Left ventricle myocardium inferior (tissue), 1 donor: ENCODE data around the gene DAB1. TPM values are rescaled to one million over a fixed set of nuclear protein-coding genes. Genes with fewer than 3 reads are reported as not detected.

Experiments used
- DNase-seq: peaks from one replicate; pipeline ENCODE4 v3.0.0-alpha.2; 2020
- H3K27ac ChIP-seq: fragments of 200-600 bp; replicated peaks from 2 replicates; pipeline ENCODE4 v1.8.0; 2021
- H3K27me3 ChIP-seq: fragments of 200-600 bp; 2 replicates; pipeline ENCODE4 v1.8.0; 2021; ENCODE audit warnings: low read depth
- H3K36me3 ChIP-seq: fragments of 200-600 bp; 2 replicates; pipeline ENCODE4 v1.8.0; 2021
- H3K4me1 ChIP-seq: fragments of 200-600 bp; 2 replicates; pipeline ENCODE4 v1.8.0; 2021
- H3K4me3 ChIP-seq: fragments of 200-600 bp; 2 replicates; pipeline ENCODE4 v1.8.0; 2021; ENCODE audit warnings: mild to moderate bottlenecking, moderate library complexity
- H3K9me3 ChIP-seq: fragments of 200-600 bp; replicated peaks from 2 replicates; pipeline ENCODE4 v1.8.0; 2021
- intact Hi-C: fragments of 100-400 bp; cut with micrococcal nuclease; formaldehyde crosslinking; loops from one replicate; pipeline ENCODE4 v1.11.0; 2022
- total RNA-seq: library from RNA; stranded (reverse); fragmentation: NEBNext Ultra II Directional; extraction: Animal tissue kit (Norgen Biotek cat#: 25700); gene quantifications from one replicate; pipeline ENCODE4 v1.2.1, GENCODE V29; 2021
- TF ChIP-seq, protein P1 (sequence below): fragments of 200-600 bp; IDR thresholded peaks from 2 replicates; pipeline ENCODE4 v1.8.0; 2021; ENCODE audit warnings: antibody characterized with exemption, mild to moderate bottlenecking, borderline replicate concordance
- donor health status: DM: no; HTN: yes; CAD: no; lungs with severe emphysema.

The DAB1 gene
- total RNA-seq, 1 donor from 2014 or later = 0.77 TPM

- no peaks in the 10 kb centered on the region for H3K27me3 ChIP-seq
- H3K4me3 ChIP-seq = no peak overlapping the region
- H3K9me3 ChIP-seq = no peaks in the 10 kb centered on the region
- TF ChIP-seq, protein P1, sequence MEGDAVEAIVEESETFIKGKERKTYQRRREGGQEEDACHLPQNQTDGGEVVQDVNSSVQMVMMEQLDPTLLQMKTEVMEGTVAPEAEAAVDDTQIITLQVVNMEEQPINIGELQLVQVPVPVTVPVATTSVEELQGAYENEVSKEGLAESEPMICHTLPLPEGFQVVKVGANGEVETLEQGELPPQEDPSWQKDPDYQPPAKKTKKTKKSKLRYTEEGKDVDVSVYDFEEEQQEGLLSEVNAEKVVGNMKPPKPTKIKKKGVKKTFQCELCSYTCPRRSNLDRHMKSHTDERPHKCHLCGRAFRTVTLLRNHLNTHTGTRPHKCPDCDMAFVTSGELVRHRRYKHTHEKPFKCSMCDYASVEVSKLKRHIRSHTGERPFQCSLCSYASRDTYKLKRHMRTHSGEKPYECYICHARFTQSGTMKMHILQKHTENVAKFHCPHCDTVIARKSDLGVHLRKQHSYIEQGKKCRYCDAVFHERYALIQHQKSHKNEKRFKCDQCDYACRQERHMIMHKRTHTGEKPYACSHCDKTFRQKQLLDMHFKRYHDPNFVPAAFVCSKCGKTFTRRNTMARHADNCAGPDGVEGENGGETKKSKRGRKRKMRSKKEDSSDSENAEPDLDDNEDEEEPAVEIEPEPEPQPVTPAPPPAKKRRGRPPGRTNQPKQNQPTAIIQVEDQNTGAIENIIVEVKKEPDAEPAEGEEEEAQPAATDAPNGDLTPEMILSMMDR = no peak
- no peak for DNase-seq
- H3K27ac ChIP-seq = peak overlapping the region; percentile 58
- peaks cover 31% of the 10 kb centered on the region for H3K4me1 ChIP-seq
- no peaks in the 10 kb centered on the region for H3K36me3 ChIP-seq
- intact Hi-C loops = no loop called here
Measured at GRCh38 chr1:57115030-57115614, 308.7 kb downstream of the DAB1 start.

GRCh38 chr1:57112148-57112547, 311.7 kb downstream of the DAB1 start:
- Histone ChIP-seq H3K27ac (no peak overlapping the region), H3K4me1 (peaks cover 44% of the 10 kb centered on the region), H3K36me3 (no peaks in the 10 kb centered on the region), H3K9me3 (no peaks in the 10 kb centered on the region), H3K4me3 (no peak overlapping the region), H3K27me3 (no peaks in the 10 kb centered on the region)
- DNase-seq = no peak
- TF ChIP-seq, protein P1 = no peak
- intact Hi-C loops = no loop called here

- Histone ChIP-seq H3K27ac (no peak overlapping the region), H3K4me1 (peaks cover 36% of the 10 kb centered on the region), H3K9me3 (no peaks in the 10 kb centered on the region), H3K36me3 (no peaks in the 10 kb centered on the region), H3K4me3 (no peak overlapping the region), H3K27me3 (no peaks in the 10 kb centered on the region)
- DNase-seq = no peak
- intact Hi-C loops = no loop called here
- TF ChIP-seq, protein P1 = no peak
Measured at GRCh38 chr1:57111175-57111574, 312.7 kb downstream of the DAB1 start.

DNA sequence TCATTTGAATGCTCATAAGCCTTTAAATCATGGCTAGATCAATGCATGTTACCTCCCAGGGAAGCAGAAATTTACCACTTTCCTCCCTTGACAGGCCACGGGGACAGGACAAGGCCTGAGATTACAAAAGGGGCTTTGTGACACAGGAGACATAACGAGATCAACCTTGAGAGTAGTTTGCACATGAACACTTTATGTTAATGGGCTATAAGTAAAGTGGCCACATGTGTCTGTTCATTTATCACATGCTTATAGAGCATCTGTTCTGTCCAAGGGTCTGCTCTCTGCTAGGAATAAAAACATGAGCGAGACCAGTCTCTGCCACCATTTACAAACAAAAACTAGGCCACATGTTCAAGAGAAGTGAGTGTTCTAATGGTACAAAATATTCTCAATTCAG, 314.0 kb downstream of the DAB1 start:
- intact Hi-C loops = no loop called here
- Histone ChIP-seq H3K36me3 (no peaks in the 10 kb centered on the region), H3K27me3 (no peaks in the 10 kb centered on the region), H3K27ac (no peak overlapping the region), H3K4me3 (no peak overlapping the region), H3K9me3 (no peaks in the 10 kb centered on the region), H3K4me1 (peaks cover 26% of the 10 kb centered on the region)
- TF ChIP-seq, protein P1 = no peak
- DNase-seq = no peak

- Histone ChIP-seq H3K4me1 (peaks cover 20% of the 10 kb centered on the region), H3K27me3 (no peaks in the 10 kb centered on the region), H3K36me3 (no peaks in the 10 kb centered on the region), H3K4me3 (no peak overlapping the region), H3K9me3 (no peaks in the 10 kb centered on the region), H3K27ac (no peak overlapping the region)
- TF ChIP-seq, protein P1 = no peak
- intact Hi-C loops = no loop called here
- no peak for DNase-seq
Measured at GRCh38 chr1:57109247-57109646, 314.6 kb downstream of the DAB1 start.
